SK-N-SH treated with all-trans-retinoic acid at 6 μM for 48 hours (cell line): ENCODE data around the gene MRPS6.

ENCODE experiments used
- CSDC2 ChIP-seq: fragments of 250-450 bp; sonication (Bioruptor Pico); IDR thresholded peaks from 2 replicates; pipeline ENCODE4 v1.5.0; 2020; ENCODE audit warnings: mild to moderate bottlenecking, moderate library complexity
- OSR1 ChIP-seq: fragments of 250-450 bp; sonication (Bioruptor Pico); IDR thresholded peaks from 2 replicates; pipeline ENCODE4 v1.8.0; 2022; ENCODE audit warnings: moderate library complexity, mild to moderate bottlenecking, inconsistent platforms
- RARB ChIP-seq: fragments of 250-450 bp; sonication (Bioruptor Pico); IDR thresholded peaks from 2 replicates; pipeline ENCODE4 v1.8.0; 2021; ENCODE audit warnings: mild to moderate bottlenecking, moderate library complexity
- SNAI2 ChIP-seq: fragments of 250-450 bp; sonication (Bioruptor Pico); IDR thresholded peaks from 2 replicates; pipeline ENCODE4 v1.5.0; 2020; ENCODE audit warnings: mild to moderate bottlenecking, moderate library complexity
- TCF4 ChIP-seq: fragments of 250-450 bp; sonication (Bioruptor Pico); IDR thresholded peaks from 2 replicates; pipeline ENCODE4 v1.8.0; 2021; ENCODE audit warnings: mild to moderate bottlenecking, moderate library complexity, borderline replicate concordance
- ZC3H10 ChIP-seq: fragments of 250-450 bp; sonication (Bioruptor Pico); IDR thresholded peaks from 2 replicates; pipeline ENCODE4 v1.5.1; 2021; ENCODE audit warnings: mild to moderate bottlenecking, moderate library complexity
- ZFP3 ChIP-seq: fragments of 250-450 bp; sonication (Bioruptor Pico); IDR thresholded peaks from 2 replicates; pipeline ENCODE4 v1.5.0; 2020; ENCODE audit warnings: mild to moderate bottlenecking, moderate library complexity
- ZFP30 ChIP-seq: fragments of 450-650 bp; formaldehyde crosslinking; IDR thresholded peaks from 2 replicates; pipeline ENCODE4 v1.5.0; 2022; ENCODE audit warnings: mild to moderate bottlenecking, moderate library complexity
- ZNF565 ChIP-seq: fragments of 450-650 bp; formaldehyde crosslinking; conservative IDR thresholded peaks from 2 replicates; pipeline ENCODE4 v1.5.0; 2020; ENCODE audit warnings: low read depth, mild to moderate bottlenecking, moderate library complexity
- ZNF70 ChIP-seq: fragments of 450-650 bp; formaldehyde crosslinking; IDR thresholded peaks from 2 replicates; pipeline ENCODE4 v1.5.0; 2020; ENCODE audit warnings: mild to moderate bottlenecking, moderate library complexity
- ZNF8 ChIP-seq: fragments of 450-650 bp; formaldehyde crosslinking; IDR thresholded peaks from 2 replicates; pipeline ENCODE4 v1.5.0; 2020; ENCODE audit warnings: mild to moderate bottlenecking, moderate library complexity
- TF ChIP-seq, protein P1 (sequence below): fragments of 250-450 bp; sonication (Bioruptor Pico); IDR thresholded peaks from 2 replicates; pipeline ENCODE4 v1.5.1; 2020; ENCODE audit warnings: low read depth, mild to moderate bottlenecking, moderate library complexity
- TF ChIP-seq, protein P2 (sequence below): fragments of 250-450 bp; sonication (Bioruptor Pico); IDR thresholded peaks from 2 replicates; pipeline ENCODE4 v1.8.0; 2020; ENCODE audit warnings: mild to moderate bottlenecking, moderate library complexity, borderline replicate concordance
- TF ChIP-seq, protein P3 (sequence below): fragments of 250-450 bp; sonication (Bioruptor Pico); IDR thresholded peaks from 2 replicates; pipeline ENCODE4 v1.5.0; 2020; ENCODE audit warnings: mild to moderate bottlenecking, moderate library complexity

DNA sequence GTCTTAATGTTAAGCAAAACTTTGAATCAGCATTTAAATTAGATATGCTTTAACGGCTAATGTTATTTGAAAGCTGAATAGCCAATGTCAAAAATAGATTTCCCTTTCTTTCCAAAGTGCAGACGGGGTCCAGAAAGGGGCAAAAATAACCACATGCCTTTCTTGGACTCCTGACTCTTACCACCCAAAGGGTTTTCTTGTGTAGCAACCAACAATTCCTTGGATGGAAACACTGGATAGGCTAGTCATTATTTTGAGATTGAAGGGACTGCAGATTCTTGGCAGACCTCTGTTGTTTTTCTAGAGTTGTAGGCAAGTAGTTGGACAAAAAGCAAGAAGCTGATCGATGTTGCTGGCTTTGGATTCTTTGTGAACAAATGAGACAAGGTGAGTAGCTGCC, 107.0 kb downstream of the MRPS6 start:
- no peak for TF ChIP-seq ZFP3 (CRISPR knock-in tag)
- TF ChIP-seq ZNF8 (CRISPR knock-in tag): no peak
- TF ChIP-seq, protein P1, sequence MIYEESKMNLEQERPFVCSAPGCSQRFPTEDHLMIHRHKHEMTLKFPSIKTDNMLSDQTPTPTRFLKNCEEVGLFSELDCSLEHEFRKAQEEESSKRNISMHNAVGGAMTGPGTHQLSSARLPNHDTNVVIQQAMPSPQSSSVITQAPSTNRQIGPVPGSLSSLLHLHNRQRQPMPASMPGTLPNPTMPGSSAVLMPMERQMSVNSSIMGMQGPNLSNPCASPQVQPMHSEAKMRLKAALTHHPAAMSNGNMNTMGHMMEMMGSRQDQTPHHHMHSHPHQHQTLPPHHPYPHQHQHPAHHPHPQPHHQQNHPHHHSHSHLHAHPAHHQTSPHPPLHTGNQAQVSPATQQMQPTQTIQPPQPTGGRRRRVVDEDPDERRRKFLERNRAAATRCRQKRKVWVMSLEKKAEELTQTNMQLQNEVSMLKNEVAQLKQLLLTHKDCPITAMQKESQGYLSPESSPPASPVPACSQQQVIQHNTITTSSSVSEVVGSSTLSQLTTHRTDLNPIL (CRISPR knock-in tag): no peak
- TF ChIP-seq, protein P2, sequence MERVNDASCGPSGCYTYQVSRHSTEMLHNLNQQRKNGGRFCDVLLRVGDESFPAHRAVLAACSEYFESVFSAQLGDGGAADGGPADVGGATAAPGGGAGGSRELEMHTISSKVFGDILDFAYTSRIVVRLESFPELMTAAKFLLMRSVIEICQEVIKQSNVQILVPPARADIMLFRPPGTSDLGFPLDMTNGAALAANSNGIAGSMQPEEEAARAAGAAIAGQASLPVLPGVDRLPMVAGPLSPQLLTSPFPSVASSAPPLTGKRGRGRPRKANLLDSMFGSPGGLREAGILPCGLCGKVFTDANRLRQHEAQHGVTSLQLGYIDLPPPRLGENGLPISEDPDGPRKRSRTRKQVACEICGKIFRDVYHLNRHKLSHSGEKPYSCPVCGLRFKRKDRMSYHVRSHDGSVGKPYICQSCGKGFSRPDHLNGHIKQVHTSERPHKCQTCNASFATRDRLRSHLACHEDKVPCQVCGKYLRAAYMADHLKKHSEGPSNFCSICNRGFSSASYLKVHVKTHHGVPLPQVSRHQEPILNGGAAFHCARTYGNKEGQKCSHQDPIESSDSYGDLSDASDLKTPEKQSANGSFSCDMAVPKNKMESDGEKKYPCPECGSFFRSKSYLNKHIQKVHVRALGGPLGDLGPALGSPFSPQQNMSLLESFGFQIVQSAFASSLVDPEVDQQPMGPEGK: no peak
- no peak for TF ChIP-seq TCF4 (CRISPR knock-in tag)
- no peak for TF ChIP-seq ZC3H10 (CRISPR knock-in tag)
- no peak for TF ChIP-seq SNAI2 (CRISPR knock-in tag)
- no peak for TF ChIP-seq CSDC2 (CRISPR knock-in tag)
- TF ChIP-seq RARB (CRISPR knock-in tag): no peak
- TF ChIP-seq ZNF565: no peak
- no peak for TF ChIP-seq OSR1 (CRISPR knock-in tag)
- no peak for TF ChIP-seq ZNF70 (CRISPR knock-in tag)
- no peak for TF ChIP-seq ZFP30 (CRISPR knock-in tag)
- TF ChIP-seq, protein P3, sequence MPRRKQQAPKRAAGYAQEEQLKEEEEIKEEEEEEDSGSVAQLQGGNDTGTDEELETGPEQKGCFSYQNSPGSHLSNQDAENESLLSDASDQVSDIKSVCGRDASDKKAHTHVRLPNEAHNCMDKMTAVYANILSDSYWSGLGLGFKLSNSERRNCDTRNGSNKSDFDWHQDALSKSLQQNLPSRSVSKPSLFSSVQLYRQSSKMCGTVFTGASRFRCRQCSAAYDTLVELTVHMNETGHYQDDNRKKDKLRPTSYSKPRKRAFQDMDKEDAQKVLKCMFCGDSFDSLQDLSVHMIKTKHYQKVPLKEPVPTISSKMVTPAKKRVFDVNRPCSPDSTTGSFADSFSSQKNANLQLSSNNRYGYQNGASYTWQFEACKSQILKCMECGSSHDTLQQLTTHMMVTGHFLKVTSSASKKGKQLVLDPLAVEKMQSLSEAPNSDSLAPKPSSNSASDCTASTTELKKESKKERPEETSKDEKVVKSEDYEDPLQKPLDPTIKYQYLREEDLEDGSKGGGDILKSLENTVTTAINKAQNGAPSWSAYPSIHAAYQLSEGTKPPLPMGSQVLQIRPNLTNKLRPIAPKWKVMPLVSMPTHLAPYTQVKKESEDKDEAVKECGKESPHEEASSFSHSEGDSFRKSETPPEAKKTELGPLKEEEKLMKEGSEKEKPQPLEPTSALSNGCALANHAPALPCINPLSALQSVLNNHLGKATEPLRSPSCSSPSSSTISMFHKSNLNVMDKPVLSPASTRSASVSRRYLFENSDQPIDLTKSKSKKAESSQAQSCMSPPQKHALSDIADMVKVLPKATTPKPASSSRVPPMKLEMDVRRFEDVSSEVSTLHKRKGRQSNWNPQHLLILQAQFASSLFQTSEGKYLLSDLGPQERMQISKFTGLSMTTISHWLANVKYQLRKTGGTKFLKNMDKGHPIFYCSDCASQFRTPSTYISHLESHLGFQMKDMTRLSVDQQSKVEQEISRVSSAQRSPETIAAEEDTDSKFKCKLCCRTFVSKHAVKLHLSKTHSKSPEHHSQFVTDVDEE (CRISPR knock-in tag): no peak
